IMR-90 (cell line): ENCODE data around the gene NSL1. TPM values are rescaled to one million over a fixed set of nuclear protein-coding genes. Genes with fewer than 3 reads are reported as not detected.

Experiments used
- ATAC-seq: fragments of 200-7000 bp; cut with Tn5 transposase; 2 replicates; pipeline ENCODE4 v1.9.1; 2020; ENCODE audit warnings: low read depth, mild to moderate bottlenecking, moderate library complexity
- BruUV-seq: library from RNA; stranded (reverse); fragments of 400-500 nt; replicated peaks from 2 replicates; lab custom pipeline; 2021; lab: Mats Ljungman, UMichigan
- CTCF ChIA-PET: fragments of 300-600 bp; formaldehyde crosslinking; extraction: SDS; loops from one replicate; lab custom pipeline; 2021; ENCODE audit warnings: antibody characterized with exemption; lab: Yijun Ruan, JAX
- POLR2A ChIA-PET: fragments of 300-600 bp; sonication (Branson Sonifier 250); formaldehyde crosslinking; loops from one replicate; lab custom pipeline; 2022; ENCODE audit warnings: antibody characterized with exemption; ENCODE audit not compliant: unreplicated experiment; lab: Charles Lee
- DNase-seq: peaks from one replicate; pipeline ENCODE4 v3.0.0; 2013
- H2AFZ ChIP-seq: replicated peaks from 2 replicates; pipeline ENCODE3; 2013; ENCODE audit warnings: low read length, mild to moderate bottlenecking; ENCODE audit not compliant: poor library complexity
- H2AK5ac ChIP-seq: 2 replicates; pipeline ENCODE4 v1.6.1; 2013; ENCODE audit warnings: low read depth, low read length, inconsistent platforms
- H2AK9ac ChIP-seq: replicated peaks from 2 replicates; pipeline ENCODE3; 2013; ENCODE audit warnings: mild to moderate bottlenecking, low read depth, low read length, moderate library complexity; ENCODE audit not compliant: poor library complexity
- H2BK120ac ChIP-seq: 2 replicates; pipeline ENCODE4 v1.6.1; 2013; ENCODE audit warnings: low read depth, low read length, inconsistent platforms
- H2BK15ac ChIP-seq: 3 replicates; pipeline ENCODE4 v1.6.1; 2013; ENCODE audit warnings: low read depth, low read length, inconsistent platforms
- H2BK20ac ChIP-seq: 2 replicates; pipeline ENCODE4 v1.6.1; 2013; ENCODE audit warnings: low read depth, mild to moderate bottlenecking, inconsistent platforms, low read length, moderate library complexity
- H2BK5ac ChIP-seq: 2 replicates; pipeline ENCODE4 v1.6.1; 2013; ENCODE audit warnings: mild to moderate bottlenecking, low read depth, low read length, inconsistent platforms; ENCODE audit not compliant: poor library complexity, severe bottlenecking
- H3K14ac ChIP-seq: replicated peaks from 2 replicates; pipeline ENCODE4 v1.6.1; 2013; ENCODE audit warnings: low read depth, low read length, inconsistent platforms
- H3K18ac ChIP-seq: 2 replicates; pipeline ENCODE4 v1.6.1; 2013; ENCODE audit warnings: low read depth, low read length, control low read depth
- H3K23ac ChIP-seq: 2 replicates; pipeline ENCODE4 v1.6.1; 2013; ENCODE audit warnings: low read depth, low read length, inconsistent platforms
- H3K27ac ChIP-seq: 2 replicates; pipeline ENCODE4 v1.5.1; 2013; ENCODE audit warnings: mild to moderate bottlenecking, control low read depth, low read length; ENCODE audit not compliant: insufficient read depth
- H3K27me3 ChIP-seq: 2 replicates; pipeline ENCODE4 v1.6.1; 2013; ENCODE audit warnings: low read length; ENCODE audit not compliant: control insufficient read depth, insufficient read depth
- H3K36me3 ChIP-seq: 2 replicates; pipeline ENCODE4 v1.6.1; 2013; ENCODE audit warnings: low read length, mixed read lengths; ENCODE audit not compliant: control insufficient read depth, insufficient read depth
- H3K4ac ChIP-seq: 2 replicates; pipeline ENCODE4 v1.6.1; 2013; ENCODE audit warnings: low read depth, low read length, inconsistent platforms
- H3K4me1 ChIP-seq: 2 replicates; pipeline ENCODE4 v1.6.1; 2013; ENCODE audit warnings: low read length, mixed read lengths; ENCODE audit not compliant: control insufficient read depth, insufficient read depth
- H3K4me2 ChIP-seq: 2 replicates; pipeline ENCODE4 v1.6.1; 2013; ENCODE audit warnings: low read depth, mild to moderate bottlenecking, control low read depth, low read length, moderate library complexity
- H3K4me3 ChIP-seq: 2 replicates; pipeline ENCODE4 v1.5.1; 2013; ENCODE audit warnings: low read depth, mild to moderate bottlenecking, control low read depth, low read length, moderate library complexity; ENCODE audit not compliant: insufficient read depth
- H3K56ac ChIP-seq: 2 replicates; pipeline ENCODE4 v1.6.1; 2013; ENCODE audit warnings: low read length, inconsistent platforms; ENCODE audit not compliant: insufficient read depth; ENCODE audit errors: extremely low read depth
- H3K79me1 ChIP-seq, 2 experiments: 2 replicates each; pipeline ENCODE4 v1.6.1; 2013; ENCODE audit warnings: low read length in 2 of 2, inconsistent platforms in 1 of 2, low read depth in 1 of 2
- H3K9ac ChIP-seq: 2 replicates; pipeline ENCODE4 v1.6.1; 2013; ENCODE audit warnings: low read depth, low read length, control low read depth
- H3K9me1 ChIP-seq: 2 replicates; pipeline ENCODE4 v1.6.1; 2013; ENCODE audit warnings: low read length, inconsistent platforms; ENCODE audit not compliant: insufficient read depth
- H3K9me3 ChIP-seq: 2 replicates; pipeline ENCODE4 v1.6.1; 2013; ENCODE audit warnings: low read length; ENCODE audit not compliant: control insufficient read depth, insufficient read depth
- H4K20me1 ChIP-seq: 2 replicates; pipeline ENCODE4 v1.6.1; 2013; ENCODE audit warnings: low read length, inconsistent platforms; ENCODE audit not compliant: insufficient read depth
- H4K5ac ChIP-seq: 2 replicates; pipeline ENCODE4 v1.6.1; 2013; ENCODE audit warnings: mild to moderate bottlenecking, low read depth, low read length, control low read depth
- H4K8ac ChIP-seq, 2 experiments: 2 replicates each; pipeline ENCODE4 v1.6.1; 2013; ENCODE audit warnings: low read depth in 2 of 2, low read length in 2 of 2, control low read depth in 1 of 2, inconsistent platforms in 1 of 2
- H4K91ac ChIP-seq: 2 replicates; pipeline ENCODE4 v1.6.1; 2013; ENCODE audit warnings: low read depth, low read length, inconsistent platforms; ENCODE audit not compliant: insufficient read depth
- CEBPB ChIP-seq: IDR thresholded peaks from 2 replicates; pipeline ENCODE4 v1.6.1; 2012; ENCODE audit warnings: low read depth, low read length, improper control_type of control experiment
- CHD1 ChIP-seq: IDR thresholded peaks from 2 replicates; pipeline ENCODE4 v1.6.1; 2012; ENCODE audit warnings: low read depth, low read length, improper control_type of control experiment
- WGBS, 2 experiments: methylation state at CpG; one replicate each; pipeline versions ENCODE4 v1.1.5 to v1.1.7; 2013; ENCODE audit warnings: missing lambda C conversion rate in 2 of 2; ENCODE audit not compliant: insufficient read length in 1 of 2; ENCODE audit errors: extremely low coverage in 2 of 2; 5-methylcytosine and 5-hydroxymethylcytosine counted together
- dilution Hi-C: fragments of 300-500 bp; cut with HindIII; formaldehyde crosslinking; loops from one replicate; pipeline ENCODE4 v1.14.3; 2018; ENCODE audit warnings: low sequenced_read_pairs; ENCODE audit not compliant: unreplicated experiment
- in situ Hi-C: fragments of 300-500 bp; cut with MboI; formaldehyde crosslinking; loops from 3 replicates; pipeline ENCODE4 v1.14.3; 2019; ENCODE audit warnings: low sequenced_read_pairs, inconsistent platforms, mixed read lengths
- intact Hi-C: fragments of 100-400 bp; cut with micrococcal nuclease; formaldehyde crosslinking; loops from 2 replicates; pipeline ENCODE4 v1.10.0; 2022
- polyA plus RNA-seq, 3 experiments: library from polyadenylated mRNA; depleted of rRNA; stranded (reverse); fragments of >200 nt; gene quantifications; 2 replicates each; pipeline ENCODE4 v1.2.3, GENCODE V29; 2012; ENCODE audit warnings: low replicate concordance in 1 of 3
- total RNA-seq: library from RNA; depleted of rRNA; stranded (reverse); fragments of >200 nt; gene quantifications from 2 replicates; pipeline ENCODE4 v1.2.3, GENCODE V29; 2012

NSL1 gene
- total and polyA plus RNA-seq, 2 of the 4 experiments (the other 2 are of a cell fraction): 19.1 to 42.5 TPM

GRCh38 chr1:212752252-212752933 is 39.2 kb downstream of the NSL1 start:
- Histone ChIP-seq H2BK20ac (no peak overlapping the region), H3K14ac (no peak overlapping the region), H3K56ac (no peak overlapping the region), H3K9me3 (no peaks in the 10 kb centered on the region), H3K4me2 (peak overlapping the region; percentile 99), H3K4ac (no peak overlapping the region), H3K9me1 (peaks cover 4% of the 10 kb centered on the region; the same call in 1 of the 2 replicates), H3K9ac (no peak overlapping the region), H4K8ac (no peak overlapping the region), H3K4me3 (no peak overlapping the region), H3K18ac (no peak overlapping the region), H3K27me3 (no peaks in the 10 kb centered on the region), H4K5ac (no peak overlapping the region), H3K27ac (no peak overlapping the region), H2BK120ac (no peak overlapping the region), H2AK5ac (no peak overlapping the region), H3K79me1 (peaks cover 6 to 17% of the 10 kb centered on the region in 2 experiments; a peak in 3 of 4 replicates), H2BK5ac (no peak overlapping the region), H2AFZ (no peak overlapping the region), H2AK9ac (no peak overlapping the region), H3K23ac (no peak overlapping the region), H3K4me1 (peaks cover 7% of the 10 kb centered on the region), H2BK15ac (0 out of 3 replicates have a peak overlapping the region, but pooled peaks have one; percentile 48), H4K91ac (no peak overlapping the region), H4K20me1 (no peaks in the 10 kb centered on the region; the same call in 1 of the 2 replicates), H3K36me3 (peaks cover 1% of the 10 kb centered on the region; the same call in 1 of the 2 replicates)
- DNase-seq (peak; percentile 61), ATAC-seq (peak; percentile 43; the same call in 1 of the 2 replicates)
- dilution Hi-C loops (no loop called here), in situ Hi-C loops (no loop called here), intact Hi-C loops (loop anchor here (10.0 kb wide), 1 partner anchor 278 kb away; no protein-coding TSS in a partner anchor)
- POLR2A ChIA-PET: no interaction called here
- no CpG with 5 or more reads among the region's 3 CpGs for WGBS, 2 experiments
- CTCF ChIA-PET: interaction anchor here (0.7 kb wide), 1 partner anchor 39 kb away, joined by 3 read pairs; the partner anchor contains the start of genes NSL1 and TATDN3
- TF ChIP-seq CEBPB (peak; percentile 66), CHD1 (no peak)
- no TSS peak for BruUV-seq
